AG04449 (cell line): ENCODE data around the gene FAM124A.

Experiments used
- CTCF ChIA-PET: fragments of 350-600 bp; formaldehyde crosslinking; extraction: SDS; loops from one replicate; lab custom pipeline; 2021; ENCODE audit warnings: antibody characterized with exemption; lab: Yijun Ruan, JAX
- POLR2A ChIA-PET: fragments of 400-600, 350-600 bp; formaldehyde crosslinking; extraction: SDS; loops from one replicate; lab custom pipeline; 2020; ENCODE audit warnings: antibody characterized with exemption, inconsistent platforms; lab: Yijun Ruan, JAX
- DNase-seq: peaks from one replicate; pipeline ENCODE4 v3.0.0-alpha.2; 2010; ENCODE audit warnings: low read depth, low spot score
- H3K4me3 ChIP-seq: 2 replicates; pipeline ENCODE4 v1.5.1; 2011; ENCODE audit warnings: low read depth, mild to moderate bottlenecking, control low read depth, low read length
- CTCF ChIP-seq: IDR thresholded peaks from one replicate; pipeline ENCODE4 v1.5.1; 2011; ENCODE audit warnings: mild to moderate bottlenecking, moderate library complexity, low read length, control low read depth, inconsistent platforms; ENCODE audit not compliant: insufficient read depth; ENCODE audit errors: missing control alignments

The FAM124A gene

GRCh38 chr13:51240178-51240577, 18.0 kb downstream of the FAM124A start:
- H3K4me3 ChIP-seq, result no peak overlapping the region
- no peak for DNase-seq
- ChIA-PET POLR2A (no interaction called here), CTCF (no interaction called here)
- TF ChIP-seq CTCF, result no peak

- no peak overlapping the region for H3K4me3 ChIP-seq
- CTCF ChIA-PET, result interaction anchor here (0.6 kb wide), 1 partner anchor 68 kb away, joined by 3 read pairs; no protein-coding TSS in a partner anchor
- POLR2A ChIA-PET, result no interaction called here
- DNase-seq, result no peak
- no peak for TF ChIP-seq CTCF
Measured at GRCh38 chr13:51240958-51241357, 18.8 kb downstream of the FAM124A start.

GRCh38 chr13:51241720-51242119, 19.5 kb downstream of the FAM124A start:
- CTCF ChIA-PET, result interaction anchor here (0.6 to 0.9 kb wide), 2 partner anchors 10 to 45 kb away, joined by 3 read pairs; no protein-coding TSS in a partner anchor
- DNase-seq, result no peak
- POLR2A ChIA-PET, result no interaction called here
- no peak for TF ChIP-seq CTCF
- no peak overlapping the region for H3K4me3 ChIP-seq

- POLR2A ChIA-PET, result no interaction called here
- no peak for TF ChIP-seq CTCF
- DNase-seq, result no peak
- H3K4me3 ChIP-seq, result no peak overlapping the region
- CTCF ChIA-PET, result no interaction called here
Measured at GRCh38 chr13:51243227-51243626, 21.0 kb downstream of the FAM124A start.

GRCh38 chr13:51243832-51244231, 21.6 kb downstream of the FAM124A start:
- no peak overlapping the region for H3K4me3 ChIP-seq
- CTCF ChIA-PET, result interaction anchor here (1.2 to 2.0 kb wide), 2 partner anchors 20 to 43 kb away, joined by 3 to 5 read pairs; no protein-coding TSS in a partner anchor
- TF ChIP-seq CTCF, result no peak
- no peak for DNase-seq
- POLR2A ChIA-PET, result no interaction called here

- H3K4me3 ChIP-seq, result no peak overlapping the region
- POLR2A ChIA-PET, result no interaction called here
- DNase-seq, result no peak
- no peak for TF ChIP-seq CTCF
- CTCF ChIA-PET, result interaction anchor here (1.1 to 2.0 kb wide), 3 partner anchors 21 to 120 kb away, joined by 3 to 5 read pairs (median 3); no protein-coding TSS in a partner anchor
Measured at GRCh38 chr13:51244637-51245405, 22.6 kb downstream of the FAM124A start.
